ENCODE data around the gene IL1R1.
"Not testable (repeated sequence)": the region's sequence is repeated elsewhere in the genome, so short reads cannot be mapped to it uniquely, and the experiment has no call there.

The IL1R1 gene

GRCh38 chr2:102110596-102111334 is 31.8 kb upstream of the IL1R1 start:
- no peak for DNase-seq (ENCODE audit: low read depth)

- no peak for DNase-seq (ENCODE audit: low read depth)
Observed at GRCh38 chr2:102111823-102112222, 30.7 kb upstream of the IL1R1 start.

DNA sequence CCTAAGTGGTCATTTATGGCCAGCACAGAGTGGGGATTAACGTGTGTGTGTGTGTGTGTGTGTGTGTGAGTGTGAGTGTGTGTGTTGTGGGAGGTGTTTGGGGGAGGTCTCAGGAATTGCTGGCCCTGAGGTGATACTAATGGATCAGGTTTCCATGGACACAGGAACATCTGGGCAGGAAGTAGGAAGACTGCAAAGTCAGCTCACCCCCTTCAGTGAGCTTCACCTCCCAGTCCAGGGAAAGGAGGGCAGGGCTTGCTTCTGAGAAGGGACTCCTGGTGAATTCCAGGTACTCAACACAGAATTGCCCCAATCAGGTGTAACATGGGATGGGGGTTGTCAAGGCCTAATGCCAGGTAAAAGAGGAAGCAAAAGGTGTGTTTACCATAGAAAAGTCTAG is 30.3 kb upstream of the IL1R1 start:
- DNase-seq (ENCODE audit: low read depth), result no peak

- no peak for DNase-seq (ENCODE audit: low read depth)
Observed at GRCh38 chr2:102112692-102113665, 29.6 kb upstream of the IL1R1 start.

DNA sequence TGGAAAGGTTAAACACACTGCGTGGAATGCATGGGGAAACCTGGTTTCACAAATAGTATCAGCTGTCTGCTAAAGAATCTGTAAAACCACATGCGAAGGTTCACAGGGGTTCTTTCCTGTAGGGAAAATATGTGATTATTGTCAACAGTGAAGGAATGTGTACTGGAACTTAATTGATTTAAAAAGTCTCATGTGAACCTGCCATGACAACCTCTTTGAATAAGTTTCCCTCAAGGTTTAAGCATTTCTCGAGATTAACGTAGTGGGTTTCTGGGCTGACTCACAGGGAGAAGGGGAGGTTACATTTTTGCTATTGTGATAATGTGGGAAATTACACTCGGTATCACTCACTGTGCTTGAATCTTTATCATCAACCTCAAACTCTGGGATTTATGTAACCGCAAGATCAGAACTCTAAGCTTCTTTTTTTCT is 28.2 kb upstream of the IL1R1 start:
- DNase-seq (ENCODE audit: low read depth), result no peak

DNA sequence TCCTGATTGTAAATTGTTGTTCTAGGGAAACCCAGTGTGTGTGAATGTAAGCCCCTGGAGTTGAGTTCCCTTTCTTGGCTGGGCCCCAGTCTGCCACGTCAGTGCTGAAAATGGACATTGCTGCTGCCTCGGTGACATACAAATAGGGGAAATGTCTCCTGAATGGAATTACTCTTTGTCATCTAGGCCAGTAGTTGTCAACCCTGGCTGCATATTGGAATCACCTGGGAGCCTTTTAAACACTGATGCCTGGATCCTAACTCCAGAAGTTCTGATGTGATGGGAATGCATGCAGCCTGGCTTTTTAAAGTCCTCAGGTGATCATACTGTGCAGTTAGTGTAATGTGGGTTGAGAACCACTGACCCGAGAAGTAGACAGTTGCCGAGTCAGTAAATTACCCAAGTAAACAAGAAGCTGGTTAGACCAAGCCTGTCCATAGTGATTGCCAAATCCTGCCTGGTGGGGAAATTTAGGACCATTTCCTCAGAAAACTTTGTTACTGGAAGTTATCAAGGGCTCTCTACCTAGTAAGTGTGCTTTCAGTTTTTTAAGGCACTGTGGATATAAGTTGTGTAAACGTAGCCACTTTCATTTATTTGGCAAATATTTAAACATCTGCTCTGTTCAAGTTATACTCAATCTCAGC is 27.6 kb upstream of the IL1R1 start:
- DNase-seq (ENCODE audit: low read depth), result no peak

DNA sequence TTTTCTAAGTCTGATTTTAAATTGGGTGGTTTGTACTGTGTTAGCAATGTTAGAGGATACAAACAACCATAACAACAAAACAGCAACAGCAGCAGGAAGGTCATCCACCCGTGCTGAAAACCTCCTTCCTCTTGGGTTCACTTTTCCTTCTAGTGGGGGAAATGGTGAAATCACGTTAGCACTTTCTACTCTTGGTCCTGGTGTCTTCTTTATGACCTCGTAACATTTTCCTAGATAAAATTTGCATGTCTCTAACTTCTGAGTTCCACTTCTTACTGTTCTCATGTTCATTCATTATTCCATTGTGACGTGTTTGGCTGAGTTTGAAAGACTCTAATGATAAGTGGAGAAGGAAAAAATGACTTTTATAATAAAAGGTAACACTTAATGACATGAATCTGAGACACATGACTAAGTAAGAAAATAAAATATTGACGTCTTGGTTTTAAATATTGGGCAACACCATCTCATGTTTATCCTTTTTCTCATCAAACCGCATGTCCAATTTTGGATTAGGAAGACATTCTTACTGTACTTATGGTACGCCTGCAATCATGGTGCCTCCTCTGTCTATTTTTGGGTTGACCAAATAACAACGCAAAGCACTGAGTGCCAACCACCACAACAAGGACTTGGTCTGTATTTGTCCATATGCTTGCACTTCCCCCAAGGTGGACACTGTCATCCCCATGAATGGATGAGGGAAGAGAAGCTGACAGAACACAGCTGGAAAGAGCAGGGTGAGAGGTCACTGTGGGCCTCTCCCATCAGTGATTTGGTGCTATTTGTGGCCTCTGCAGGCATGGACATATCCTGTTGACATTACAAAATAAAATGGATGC is 25.7 kb upstream of the IL1R1 start:
- no peak for DNase-seq (ENCODE audit: low read depth)

GRCh38 chr2:102117472-102117858 is 25.1 kb upstream of the IL1R1 start:
- DNase-seq (ENCODE audit: low read depth), result no peak

GRCh38 chr2:102119255-102119654 is 23.3 kb upstream of the IL1R1 start:
- DNase-seq (ENCODE audit: low read depth), result no peak

DNA sequence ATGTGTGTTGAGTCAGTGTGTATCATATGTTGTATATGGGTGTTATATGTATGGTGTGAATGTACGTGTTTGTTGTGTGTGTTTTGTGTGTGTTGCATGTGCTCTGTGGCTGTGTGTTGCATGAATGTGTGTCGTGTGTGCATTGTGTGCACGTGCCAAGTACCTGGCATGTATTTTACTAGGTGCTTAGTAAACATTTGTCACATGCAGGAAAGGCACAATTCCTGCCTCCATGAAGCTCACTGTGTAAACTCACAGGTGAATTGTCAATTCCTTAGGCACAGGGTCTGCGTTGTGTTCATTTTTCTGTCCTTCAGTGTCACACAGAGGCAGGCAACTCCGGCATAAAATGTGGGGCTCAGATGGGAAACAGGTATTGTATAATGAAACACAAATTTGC is 22.3 kb upstream of the IL1R1 start:
- no peak for DNase-seq (ENCODE audit: low read depth)

DNA sequence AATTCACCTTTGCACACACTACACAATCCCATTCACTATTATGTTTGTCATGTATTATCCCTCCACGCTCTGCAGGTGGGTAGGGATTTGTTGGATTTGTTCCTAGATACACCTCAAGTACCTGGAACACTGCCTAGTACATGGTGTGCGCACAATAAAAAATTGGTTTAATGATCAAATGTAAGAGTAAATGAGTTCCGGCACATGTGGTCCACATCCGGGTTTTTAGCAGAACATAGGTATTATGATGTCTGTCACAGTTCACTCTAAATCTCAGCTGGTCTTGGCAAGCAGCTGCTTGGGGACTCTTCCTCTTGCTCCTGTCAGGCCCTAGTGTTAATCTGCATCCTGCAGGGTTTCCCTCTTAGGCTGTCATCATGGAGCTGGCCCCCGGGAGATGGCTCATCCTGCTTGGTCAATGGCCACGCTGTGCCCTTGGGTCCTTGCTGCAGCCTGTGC is 21.8 kb upstream of the IL1R1 start:
- no peak for DNase-seq (ENCODE audit: low read depth)

- DNase-seq (ENCODE audit: low read depth), result no peak
Observed at GRCh38 chr2:102122115-102122514, 20.4 kb upstream of the IL1R1 start.

- DNase-seq (ENCODE audit: low read depth), result no peak
Observed at GRCh38 chr2:102122909-102123308, 19.6 kb upstream of the IL1R1 start.

DNA sequence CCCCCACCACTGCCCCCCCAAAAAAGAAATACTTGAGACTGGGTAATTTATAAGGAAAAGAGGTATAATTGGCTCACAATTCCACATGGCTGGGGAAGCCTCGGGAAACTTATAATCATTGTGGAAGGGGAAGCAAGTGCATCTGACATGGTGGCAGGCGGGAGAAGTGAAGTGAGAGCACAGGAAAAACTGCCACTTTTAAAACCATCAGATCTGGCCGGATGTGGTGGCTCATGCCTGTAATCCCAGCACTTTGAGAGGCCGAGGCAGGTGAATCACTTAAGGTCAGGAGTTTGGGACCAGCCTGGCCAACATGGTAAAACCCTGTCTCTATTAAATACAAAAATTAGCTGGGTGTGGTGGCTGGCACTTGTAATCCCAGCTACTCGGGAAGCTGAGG is 18.1 kb upstream of the IL1R1 start:
- DNase-seq (ENCODE audit: low read depth), result not testable (repeated sequence)

DNA sequence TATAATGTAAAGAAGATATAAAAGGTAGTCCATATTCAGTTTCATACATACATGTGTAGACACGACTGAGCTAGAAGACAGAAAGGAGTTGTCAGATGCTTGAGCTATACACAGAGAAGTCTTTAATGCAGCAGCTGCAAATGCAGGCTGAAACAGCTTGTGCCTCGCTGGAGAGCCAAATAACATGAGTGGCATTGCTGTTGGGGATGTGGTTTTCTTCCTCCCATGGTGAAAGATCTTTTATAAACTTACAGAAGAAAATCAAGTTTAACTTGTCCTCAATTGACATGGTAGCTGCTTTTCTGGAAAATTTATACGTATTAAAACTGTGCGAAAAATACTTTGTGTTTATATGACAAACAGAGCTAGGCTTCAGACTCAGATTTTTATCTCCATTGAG is 16.4 kb upstream of the IL1R1 start:
- no peak for DNase-seq (ENCODE audit: low read depth)

DNA sequence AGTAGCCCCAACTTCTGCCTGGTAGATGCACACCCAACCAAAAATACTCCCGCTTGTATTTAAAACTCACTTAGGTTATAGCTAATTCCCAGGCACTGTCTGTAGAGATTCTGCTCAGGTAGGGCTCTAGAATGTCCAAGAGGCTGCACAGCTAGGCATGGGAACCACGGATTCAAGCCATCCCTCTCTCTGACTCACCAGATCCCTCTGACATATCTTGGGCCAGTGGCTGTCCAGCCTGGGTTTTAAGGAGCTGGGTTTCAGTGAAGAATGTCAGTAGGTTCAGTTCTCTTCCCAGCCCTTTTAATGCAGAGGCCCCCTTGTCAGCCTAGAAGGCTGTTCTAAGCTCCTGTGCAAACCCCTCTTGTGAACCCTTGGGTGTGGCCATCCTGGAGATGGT is 15.9 kb upstream of the IL1R1 start:
- DNase-seq (ENCODE audit: low read depth), result no peak

DNA sequence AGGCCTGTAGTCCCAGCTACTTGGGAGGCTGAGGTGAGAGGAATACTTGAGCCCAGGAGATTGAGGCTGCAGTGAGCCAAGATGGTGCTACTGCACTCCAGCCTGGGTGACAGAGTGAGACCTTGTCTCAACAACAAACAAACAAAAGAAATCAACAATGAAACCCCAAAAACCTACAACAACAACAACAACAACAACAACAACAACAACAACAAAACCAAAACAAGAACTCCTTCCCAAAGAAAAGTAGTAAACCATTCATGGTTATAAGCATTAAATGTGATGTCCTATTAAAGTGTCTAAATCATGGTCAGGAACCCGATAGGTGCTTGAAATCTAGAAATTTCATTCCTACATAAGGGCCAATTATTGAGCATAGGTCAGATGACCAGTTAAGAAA is 13.5 kb upstream of the IL1R1 start:
- no peak for DNase-seq (ENCODE audit: low read depth)

DNA sequence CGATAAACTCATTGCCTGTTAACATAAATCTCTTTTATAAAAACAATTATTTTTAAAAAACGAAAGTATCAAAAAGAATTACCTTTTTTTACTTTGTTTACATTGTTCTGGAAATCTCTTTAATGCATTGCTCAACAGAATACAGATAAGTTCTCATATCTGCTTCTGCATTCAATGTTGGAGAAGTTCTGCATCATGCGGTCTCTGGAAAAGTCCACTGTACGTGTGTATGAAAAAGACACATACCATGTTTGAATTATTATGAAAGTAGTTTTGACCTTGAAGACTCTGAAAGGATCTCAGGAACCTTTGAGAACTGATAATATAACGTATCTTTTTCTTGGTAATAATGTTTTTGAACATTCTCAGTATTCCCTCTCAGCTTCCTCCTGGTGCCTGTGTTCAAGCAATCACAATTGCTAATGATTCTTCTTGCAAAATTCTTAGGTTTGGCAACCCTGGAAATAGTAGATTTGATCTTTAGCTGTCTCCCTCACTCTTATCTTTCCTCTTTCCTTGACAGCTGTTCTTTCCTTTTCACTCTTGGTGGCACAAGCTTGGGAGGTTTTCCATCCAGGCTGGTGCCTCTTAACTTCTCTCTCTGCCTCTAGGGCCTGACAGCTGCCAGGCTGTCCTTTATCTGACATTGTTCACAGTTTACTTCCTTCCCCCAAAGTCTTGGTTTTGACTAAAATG is 12.4 kb upstream of the IL1R1 start:
- no peak for DNase-seq (ENCODE audit: low read depth)

GRCh38 chr2:102130647-102130991 is 11.9 kb upstream of the IL1R1 start:
- DNase-seq (ENCODE audit: low read depth), result no peak

DNA sequence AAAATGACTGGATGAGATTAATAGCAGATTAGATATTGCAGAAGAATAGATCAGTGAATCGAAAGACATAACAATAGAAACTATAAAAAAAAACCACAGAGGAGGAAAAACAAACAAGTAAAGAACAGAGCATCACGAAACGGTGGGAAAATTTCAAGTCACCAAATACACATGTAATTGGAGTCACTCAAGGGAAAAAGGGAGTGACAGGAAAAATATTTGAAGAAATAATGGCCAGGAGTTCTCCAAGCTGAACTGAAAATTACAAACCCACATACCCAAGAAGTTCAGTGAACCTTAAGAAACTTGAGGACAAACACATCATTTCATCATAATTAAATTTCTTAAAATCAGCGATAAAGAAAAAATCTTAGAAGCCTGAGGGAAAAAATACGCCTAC is 11.0 kb upstream of the IL1R1 start:
- no peak for DNase-seq (ENCODE audit: low read depth)

DNA sequence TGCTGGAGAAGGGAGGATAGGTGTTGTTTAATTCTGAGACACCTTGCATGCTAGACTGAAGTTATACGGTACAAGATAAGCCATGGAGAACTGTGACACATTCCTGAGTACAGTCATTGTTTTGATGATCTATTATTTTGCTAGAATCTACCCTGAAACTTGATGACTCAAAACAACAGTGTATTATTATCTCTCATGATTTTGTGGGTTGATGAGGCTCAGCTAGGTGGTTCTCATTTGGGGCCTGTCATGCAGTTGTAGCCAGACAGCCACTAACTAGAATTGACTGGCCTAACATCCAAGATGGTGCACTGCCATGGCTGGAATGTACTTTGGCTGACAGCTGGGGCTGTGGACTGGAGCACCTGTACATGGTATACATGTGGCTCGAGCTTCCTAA is 5.4 kb upstream of the IL1R1 start:
- no peak for DNase-seq (ENCODE audit: low read depth)
